NCI-H2107 treated with DMSO at 0.1 percent for 48 hours (cell line): ENCODE results near the gene DNAJC13.
A peak's percentile ranks its signal among the peaks of the same experiment; 100 is the strongest.

ENCODE experiments used
- DNase-seq: peaks from one replicate; lab custom pipeline; 2025; ENCODE audit not compliant: unreplicated experiment; lab: John Stamatoyannopoulos, UW

Gene DNAJC13

DNA sequence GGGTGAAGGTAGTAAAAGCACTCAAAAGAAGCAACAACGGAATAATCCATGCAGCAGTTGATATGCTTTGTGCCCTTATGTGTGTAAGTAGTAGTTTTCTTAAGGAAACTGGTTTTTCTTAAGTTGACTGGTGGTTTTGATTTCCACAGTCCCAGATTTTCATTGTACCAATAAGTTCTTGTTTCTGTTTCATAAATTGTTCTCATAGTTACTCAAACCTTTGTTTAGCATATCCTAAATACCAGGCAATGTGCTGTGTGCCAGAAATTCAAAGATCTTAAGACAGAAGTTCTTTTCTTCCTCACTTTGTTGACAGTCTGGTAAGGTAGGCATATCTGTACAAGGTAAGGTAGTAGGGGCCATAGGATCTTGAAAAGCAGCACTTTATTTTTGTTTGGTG lies 40.0 kb downstream of the DNAJC13 start:
- DNase-seq, result no peak

GRCh38 chr3:132459551-132459950 lies 42.2 kb downstream of the DNAJC13 start:
- no peak for DNase-seq

GRCh38 chr3:132461544-132461943 lies 44.2 kb downstream of the DNAJC13 start:
- no peak for DNase-seq

DNA sequence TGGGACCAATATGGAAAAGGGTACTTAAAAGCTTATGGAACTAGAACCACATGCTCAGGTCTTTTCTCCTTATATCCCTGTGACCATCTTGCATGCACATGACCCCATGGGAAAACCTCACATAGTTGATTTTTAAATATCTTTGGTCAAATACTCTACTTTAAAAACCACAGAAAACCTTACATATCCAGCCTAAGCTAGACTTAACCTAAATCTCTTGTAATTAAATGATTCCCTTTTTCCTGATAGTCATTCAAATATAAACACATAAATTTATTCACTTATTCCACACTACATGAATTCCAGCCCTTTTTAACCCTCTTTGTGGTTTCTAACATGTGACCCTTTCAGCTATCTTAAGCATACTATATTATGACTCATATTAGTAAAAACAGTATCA lies 46.8 kb downstream of the DNAJC13 start:
- DNase-seq, result no peak

GRCh38 chr3:132469326-132469725 lies 52.0 kb downstream of the DNAJC13 start:
- DNase-seq, result no peak

GRCh38 chr3:132486099-132486498 lies 68.8 kb downstream of the DNAJC13 start:
- DNase-seq, result no peak

DNA sequence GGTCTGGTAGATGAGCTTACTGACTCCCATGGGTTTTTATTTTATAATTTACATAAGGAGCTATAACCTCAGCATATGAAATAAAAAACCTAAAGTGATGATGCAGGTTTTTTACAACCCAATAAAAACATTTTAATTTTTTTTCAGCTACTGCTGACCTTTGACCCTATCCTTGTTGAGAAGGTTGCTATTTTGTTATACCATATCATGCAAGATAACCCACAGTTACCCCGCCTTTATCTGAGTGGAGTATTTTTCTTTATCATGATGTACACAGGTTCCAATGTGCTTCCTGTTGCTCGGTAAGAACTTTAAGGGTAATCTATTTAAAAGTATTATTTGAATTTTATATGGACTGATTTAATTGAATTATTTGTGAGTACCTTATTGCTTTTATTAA lies 70.8 kb downstream of the DNAJC13 start:
- no peak for DNase-seq

DNA sequence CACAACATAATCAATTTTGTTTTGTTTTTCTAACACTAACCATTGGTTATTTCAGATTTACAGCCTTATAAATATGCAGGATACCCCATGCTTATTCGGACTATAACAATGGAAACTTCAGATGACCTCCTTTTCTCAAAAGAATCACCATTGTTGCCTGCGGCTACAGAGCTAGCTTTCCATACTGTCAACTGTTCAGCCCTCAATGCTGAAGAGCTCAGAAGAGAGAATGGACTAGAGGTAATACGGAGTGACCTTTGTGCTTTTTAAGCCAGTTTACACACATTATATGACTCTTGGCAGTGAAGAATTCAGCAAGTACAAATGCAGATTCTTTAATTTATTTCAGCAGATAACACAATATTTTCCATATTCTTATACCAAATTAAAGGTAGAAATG lies 81.8 kb downstream of the DNAJC13 start:
- DNase-seq, result no peak

- no peak for DNase-seq
Measured at GRCh38 chr3:132503559-132503958, 86.3 kb downstream of the DNAJC13 start.

- DNase-seq, result no peak
Measured at GRCh38 chr3:132504375-132504933, 87.2 kb downstream of the DNAJC13 start.

GRCh38 chr3:132507657-132508056 lies 90.4 kb downstream of the DNAJC13 start:
- DNase-seq, result no peak

- no peak for DNase-seq
Measured at GRCh38 chr3:132509096-132509495, 91.8 kb downstream of the DNAJC13 start.

- no peak for DNase-seq
Measured at GRCh38 chr3:132509506-132509905, 92.2 kb downstream of the DNAJC13 start.

GRCh38 chr3:132513057-132513456 lies 95.8 kb downstream of the DNAJC13 start:
- peak; percentile 98 for DNase-seq

GRCh38 chr3:132517311-132517710 lies 100.0 kb downstream of the DNAJC13 start:
- DNase-seq, result no peak

GRCh38 chr3:132519914-132520313 lies 102.6 kb downstream of the DNAJC13 start:
- no peak for DNase-seq

DNA sequence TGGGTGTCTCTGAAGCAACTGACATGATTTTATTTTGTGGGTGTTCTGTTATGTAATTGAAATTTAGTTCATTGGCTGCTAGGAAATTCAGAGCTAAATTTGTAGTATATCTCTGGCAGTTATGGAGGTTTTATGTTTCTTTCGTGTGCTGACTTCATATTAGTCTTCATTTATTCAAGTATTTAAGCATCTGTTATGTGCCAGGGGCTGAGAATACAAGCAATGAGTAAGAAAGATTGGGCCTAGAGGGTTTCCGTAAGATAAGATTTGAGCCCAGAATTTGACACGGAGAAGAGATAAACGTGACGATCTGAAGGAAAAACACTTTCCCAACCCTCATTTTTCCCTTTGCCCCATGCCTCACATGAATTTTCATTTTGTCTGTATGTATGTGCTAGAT lies 104.6 kb downstream of the DNAJC13 start:
- DNase-seq, result no peak

GRCh38 chr3:132522353-132522752 lies 105.1 kb downstream of the DNAJC13 start:
- no peak for DNase-seq

DNA sequence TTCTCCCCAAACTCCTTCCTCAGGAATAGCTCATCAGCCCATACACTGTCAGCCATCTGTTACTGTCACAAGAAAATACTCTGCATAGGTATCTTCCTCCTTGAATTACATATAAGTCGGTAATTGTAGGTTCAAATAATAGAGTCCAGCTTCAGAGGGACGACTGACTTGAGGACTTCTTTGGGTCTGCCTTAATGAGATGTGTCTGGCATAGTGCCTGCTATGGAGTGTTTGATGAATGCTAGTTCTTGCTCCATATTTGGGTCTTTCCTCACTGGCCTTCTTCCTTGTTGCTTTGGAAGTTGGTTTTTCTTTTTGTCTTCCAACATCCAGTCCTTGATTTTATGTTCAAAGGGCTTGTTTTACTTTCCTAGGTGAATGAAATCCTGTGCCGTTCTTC lies 113.3 kb downstream of the DNAJC13 start:
- no peak for DNase-seq

DNA sequence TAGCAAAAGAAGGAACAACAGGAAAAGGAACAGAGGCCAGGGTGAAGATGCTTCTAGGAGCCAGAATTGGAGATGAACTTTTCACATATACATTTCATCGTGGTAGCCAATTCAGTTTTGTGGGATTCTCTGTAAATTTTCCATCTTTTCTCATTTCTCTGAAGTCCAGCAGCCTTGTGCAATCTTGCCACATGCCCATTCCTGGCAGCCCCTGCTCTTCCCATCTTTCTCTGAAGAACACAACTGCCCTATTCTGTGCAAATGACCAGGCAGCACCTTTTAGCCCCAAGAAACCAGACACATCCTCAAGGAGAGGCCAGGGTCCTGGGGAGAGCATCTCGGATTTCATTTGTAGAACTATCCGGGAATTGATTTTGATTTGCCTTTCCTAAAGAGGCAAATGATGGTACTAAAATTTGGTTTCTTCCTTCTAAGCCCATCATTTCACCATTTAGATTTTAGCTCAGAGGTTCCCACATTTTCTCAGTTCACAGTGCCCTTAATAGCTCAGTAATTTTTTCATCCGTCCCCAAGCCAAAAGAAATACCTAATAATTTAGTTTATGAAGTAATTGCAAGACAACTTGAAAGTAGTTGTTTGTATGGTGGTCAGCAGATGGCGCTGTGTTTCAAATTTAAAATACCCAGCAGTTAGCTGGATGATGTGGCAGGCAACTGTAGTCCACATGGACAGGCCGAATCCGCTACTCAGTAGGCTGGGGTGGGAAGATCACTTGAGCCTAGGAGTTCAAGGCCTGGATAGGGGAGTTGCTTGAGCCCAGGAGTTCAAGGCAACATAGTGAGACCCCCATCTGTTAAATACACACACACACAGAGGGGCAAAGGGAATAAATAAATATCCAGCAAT lies 118.5 kb downstream of the DNAJC13 start:
- peak; percentile 58 for DNase-seq

DNA sequence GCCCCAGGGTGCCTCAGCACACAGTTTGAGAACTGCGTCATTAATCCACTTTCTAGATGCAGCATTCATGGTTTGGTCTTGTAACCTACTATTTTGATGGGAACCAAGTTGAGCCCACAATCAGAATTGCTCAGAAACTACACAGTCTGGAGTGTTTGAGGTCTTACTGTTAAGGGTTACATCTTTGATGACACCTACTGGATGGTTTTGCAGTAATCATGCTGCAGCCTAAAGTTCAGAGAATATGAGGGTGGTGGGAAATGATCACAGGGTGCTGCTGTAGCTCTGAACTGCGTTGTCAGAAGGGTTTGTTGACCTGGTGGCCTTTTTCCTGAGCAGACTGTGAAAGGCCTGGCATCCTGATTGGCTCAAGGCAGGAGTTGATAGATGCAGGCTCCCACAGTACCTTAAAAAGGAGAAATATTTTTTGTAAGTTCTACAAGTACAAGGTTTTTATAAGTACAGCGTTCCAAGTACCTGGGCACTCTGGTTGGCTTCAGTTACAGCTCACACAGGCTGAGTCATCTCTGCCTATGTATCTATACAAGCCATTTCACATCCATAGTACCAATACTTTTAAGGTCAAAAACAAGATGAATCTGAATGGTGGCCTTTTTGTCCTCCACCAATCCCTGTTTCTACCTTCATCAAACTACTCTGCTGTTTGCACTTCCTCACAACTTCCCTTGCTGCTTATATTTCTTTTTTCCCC lies 119.3 kb downstream of the DNAJC13 start:
- no peak for DNase-seq

GRCh38 chr3:132537297-132537696 lies 120.0 kb downstream of the DNAJC13 start:
- DNase-seq, result no peak
